Stimulated activated CD4-positive, alpha-beta T cell treated with anti-CD3 and anti-CD28 coated beads, Interleukin-4, amount 100 ng/mL, for 4 hours (primary cell): ENCODE data around the gene GLE1.
A peak's percentile ranks its signal among the peaks of the same experiment; 100 is the strongest.
"Not testable (repeated sequence)": the region's sequence is repeated elsewhere in the genome, so short reads cannot be mapped to it uniquely, and the experiment has no call there.

Source experiments
- DNase-seq, 2 experiments: peaks; one replicate each; pipeline ENCODE4 v3.0.0-alpha.2; 2020

GLE1 gene

GRCh38 chr9:128497824-128498610, 6.5 kb upstream of the GLE1 start:
- DNase-seq = no peak

GRCh38 chr9:128498911-128499310, 5.6 kb upstream of the GLE1 start:
- DNase-seq = no peak

- no peak for DNase-seq
Measured at GRCh38 chr9:128499920-128500319, 4.6 kb upstream of the GLE1 start.

- not testable (repeated sequence) for DNase-seq
Measured at GRCh38 chr9:128503415-128503825, 1.1 kb upstream of the GLE1 start.

- DNase-seq = no peak
Measured at GRCh38 chr9:128503870-128504269, 649 bp upstream of the GLE1 start.

- DNase-seq = no peak
Measured at GRCh38 chr9:128505414-128505765, 871 bp downstream of the GLE1 start.

- DNase-seq = not testable (repeated sequence)
Measured at GRCh38 chr9:128505906-128506305, 1.4 kb downstream of the GLE1 start.

- DNase-seq = no peak
Measured at GRCh38 chr9:128512820-128513219, 8.3 kb downstream of the GLE1 start.

- no peak for DNase-seq
Measured at GRCh38 chr9:128521956-128522355, 17.4 kb downstream of the GLE1 start.

- DNase-seq = no peak
Measured at GRCh38 chr9:128523199-128523925, 18.8 kb downstream of the GLE1 start.

- DNase-seq = no peak
Measured at GRCh38 chr9:128526720-128527119, 22.2 kb downstream of the GLE1 start.

GRCh38 chr9:128528445-128529160, 24.1 kb downstream of the GLE1 start:
- no peak for DNase-seq

GRCh38 chr9:128529191-128529590, 24.7 kb downstream of the GLE1 start:
- DNase-seq = no peak

- DNase-seq = no peak
Measured at GRCh38 chr9:128532581-128532980, 28.1 kb downstream of the GLE1 start.

- no peak for DNase-seq
Measured at GRCh38 chr9:128540634-128541360, 36.3 kb downstream of the GLE1 start.

- no peak for DNase-seq
Measured at GRCh38 chr9:128546504-128546903, 42.0 kb downstream of the GLE1 start.

GRCh38 chr9:128548876-128549275, 44.4 kb downstream of the GLE1 start:
- no peak for DNase-seq

GRCh38 chr9:128550226-128550625, 45.7 kb downstream of the GLE1 start:
- peak; percentile 27 to 37 for DNase-seq

- no peak for DNase-seq
Measured at GRCh38 chr9:128550770-128551656, 46.5 kb downstream of the GLE1 start.

- no peak for DNase-seq
Measured at GRCh38 chr9:128551657-128552152, 47.2 kb downstream of the GLE1 start.

GRCh38 chr9:128552153-128552743, 47.7 kb downstream of the GLE1 start, which contains the start of gene SPTAN1:
SPTAN1 (plus strand) TSS chr9:128552587; CDS start chr9:128566741, 14,154 bp downstream.
- peak; percentile 91 to 95 for DNase-seq
